Breast epithelium (tissue), 3 donors: ENCODE results near the gene JSRP1.

ENCODE experiments used
- POLR2AphosphoS5 ChIP-seq, 3 donors: sonication (generic); formaldehyde crosslinking; IDR thresholded peaks; one replicate each; pipeline ENCODE4 v1.6.1; 2017; ENCODE audit warnings: antibody characterized with exemption in 3 of 3
- TF ChIP-seq, protein P1 (sequence below), 3 donors: fragments of 450-650 bp; IDR thresholded peaks; one replicate each; pipeline ENCODE4 v1.5.1; 2016 to 2017; ENCODE audit warnings: antibody characterized with exemption in 3 of 3, mild to moderate bottlenecking in 3 of 3, moderate library complexity in 3 of 3

DNA sequence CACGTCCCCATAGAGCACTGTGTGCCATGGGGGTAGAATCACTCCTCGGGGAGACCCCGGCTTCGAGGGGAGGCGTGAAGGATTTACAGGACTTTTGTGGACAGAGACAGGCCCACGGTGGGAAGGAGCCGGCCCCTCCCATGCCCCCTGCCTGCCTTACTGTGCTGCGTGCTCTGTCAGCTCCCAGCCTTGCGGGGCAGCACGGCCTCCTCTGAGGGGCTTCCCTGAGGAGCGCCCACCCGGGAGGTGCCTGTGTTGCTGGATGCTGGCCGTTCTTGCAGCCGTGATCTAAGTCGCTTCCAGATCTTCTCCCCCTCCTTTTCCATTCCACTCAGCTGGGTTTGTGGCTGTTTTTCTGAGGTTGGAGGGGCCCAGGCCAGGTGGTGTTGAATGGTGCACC, 49.2 kb downstream of the JSRP1 start:
- TF ChIP-seq, protein P1, sequence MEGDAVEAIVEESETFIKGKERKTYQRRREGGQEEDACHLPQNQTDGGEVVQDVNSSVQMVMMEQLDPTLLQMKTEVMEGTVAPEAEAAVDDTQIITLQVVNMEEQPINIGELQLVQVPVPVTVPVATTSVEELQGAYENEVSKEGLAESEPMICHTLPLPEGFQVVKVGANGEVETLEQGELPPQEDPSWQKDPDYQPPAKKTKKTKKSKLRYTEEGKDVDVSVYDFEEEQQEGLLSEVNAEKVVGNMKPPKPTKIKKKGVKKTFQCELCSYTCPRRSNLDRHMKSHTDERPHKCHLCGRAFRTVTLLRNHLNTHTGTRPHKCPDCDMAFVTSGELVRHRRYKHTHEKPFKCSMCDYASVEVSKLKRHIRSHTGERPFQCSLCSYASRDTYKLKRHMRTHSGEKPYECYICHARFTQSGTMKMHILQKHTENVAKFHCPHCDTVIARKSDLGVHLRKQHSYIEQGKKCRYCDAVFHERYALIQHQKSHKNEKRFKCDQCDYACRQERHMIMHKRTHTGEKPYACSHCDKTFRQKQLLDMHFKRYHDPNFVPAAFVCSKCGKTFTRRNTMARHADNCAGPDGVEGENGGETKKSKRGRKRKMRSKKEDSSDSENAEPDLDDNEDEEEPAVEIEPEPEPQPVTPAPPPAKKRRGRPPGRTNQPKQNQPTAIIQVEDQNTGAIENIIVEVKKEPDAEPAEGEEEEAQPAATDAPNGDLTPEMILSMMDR (IDR thresholded peaks at IDR 0.05), result no peak
- no peak for TF ChIP-seq POLR2AphosphoS5 (IDR thresholded peaks at IDR 0.05)
